Upper lobe of left lung (tissue), 6 donors: ENCODE data around the gene CNOT11. TPM values are rescaled to one million over a fixed set of nuclear protein-coding genes. Genes with fewer than 3 reads are reported as not detected.
"Not testable (repeated sequence)": the region's sequence is repeated elsewhere in the genome, so short reads cannot be mapped to it uniquely, and the experiment has no call there.

Experiments
- ATAC-seq, 2 donors: fragments of 200-7000 bp; cut with Tn5 transposase; one replicate each; pipeline ENCODE4 v1.9.1; 2022; ENCODE audit warnings: mild to moderate bottlenecking in 2 of 2, moderate library complexity in 2 of 2; ENCODE audit not compliant: low FRiP score in 2 of 2
- DNase-seq, 2 donors: peaks; one replicate each; pipeline ENCODE4 v3.0.0-alpha.2; 2019 to 2020
- H3K27ac ChIP-seq, 4 donors: fragments of 200-600 bp; sonication (generic); one replicate each; pipeline ENCODE4 v1.5.1; 2016 to 2019
- H3K27me3 ChIP-seq, 4 donors: fragments of 200-600 bp; sonication (generic); one replicate each; pipeline ENCODE4 v1.5.1; 2017 to 2019
- H3K36me3 ChIP-seq, 4 donors: fragments of 200-600 bp; sonication (generic); one replicate each; pipeline ENCODE4 v1.5.1; 2016 to 2019
- H3K4me1 ChIP-seq, 4 donors: fragments of 200-600 bp; sonication (generic); one replicate each; pipeline ENCODE4 v1.5.1; 2018 to 2019
- H3K4me3 ChIP-seq, 4 donors: fragments of 200-600 bp; sonication (generic); one replicate each; pipeline ENCODE4 v1.5.1; 2017 to 2019; ENCODE audit warnings: mild to moderate bottlenecking in 2 of 4, moderate library complexity in 1 of 4
- H3K9me3 ChIP-seq, 4 donors: fragments of 200-600 bp; sonication (generic); one replicate each; pipeline ENCODE4 v1.5.1; 2018 to 2019
- EP300 ChIP-seq, 4 donors: sonication (generic); formaldehyde crosslinking; IDR thresholded peaks; one replicate each; pipeline ENCODE4 v1.5.1; 2017; ENCODE audit warnings: antibody characterized with exemption in 4 of 4, control low read depth in 2 of 4
- POLR2A ChIP-seq, 4 donors: fragments of 450-650 bp; IDR thresholded peaks; one replicate each; pipeline ENCODE4 v1.5.1; 2016 to 2017; ENCODE audit warnings: antibody characterized with exemption in 4 of 4, mild to moderate bottlenecking in 2 of 4
- POLR2AphosphoS5 ChIP-seq, 2 donors: sonication (generic); formaldehyde crosslinking; IDR thresholded peaks; one replicate each; pipeline ENCODE4 v1.5.1; 2017; ENCODE audit warnings: antibody characterized with exemption in 2 of 2
- WGBS, 2 donors: methylation state at CpG; one replicate each; pipeline ENCODE4 v1.1.5; 2017 to 2018; 5-methylcytosine and 5-hydroxymethylcytosine counted together
- small RNA-seq, 4 donors: library from RNA; depleted of rRNA; stranded (forward); fragments of <200 nt; gene quantifications; one replicate each; pipeline ENCODE3, GENCODE V24; 2016
- total RNA-seq, 6 donors: library from RNA; depleted of rRNA in 4 of 6; stranded (reverse); fragments of >200 nt in 4 of 6; gene quantifications; one replicate each; pipeline versions ENCODE4 v1.1.0 to v1.2.1, GENCODE V29; 2016 to 2021
- TF ChIP-seq, protein P1 (sequence below), 6 experiments: fragments of 450-650 bp in 4 of 6; fragments of 200-600 bp in 2 of 6; sonication (generic) in 2 of 6; IDR thresholded peaks; one replicate each; pipeline ENCODE4 v1.5.1; 2016 to 2019; ENCODE audit warnings: antibody characterized with exemption in 6 of 6
- donor health status: DM: no; HTN: no; CAD: no; lungs with moderate emphysema.
- donor health status: DM: no; HTN: yes; CAD: no; lungs with severe emphysema.

Gene CNOT11
- total RNA-seq, 6 donors from 2014 or later: 15.9 to 49.1 (median 30.4) TPM

DNA sequence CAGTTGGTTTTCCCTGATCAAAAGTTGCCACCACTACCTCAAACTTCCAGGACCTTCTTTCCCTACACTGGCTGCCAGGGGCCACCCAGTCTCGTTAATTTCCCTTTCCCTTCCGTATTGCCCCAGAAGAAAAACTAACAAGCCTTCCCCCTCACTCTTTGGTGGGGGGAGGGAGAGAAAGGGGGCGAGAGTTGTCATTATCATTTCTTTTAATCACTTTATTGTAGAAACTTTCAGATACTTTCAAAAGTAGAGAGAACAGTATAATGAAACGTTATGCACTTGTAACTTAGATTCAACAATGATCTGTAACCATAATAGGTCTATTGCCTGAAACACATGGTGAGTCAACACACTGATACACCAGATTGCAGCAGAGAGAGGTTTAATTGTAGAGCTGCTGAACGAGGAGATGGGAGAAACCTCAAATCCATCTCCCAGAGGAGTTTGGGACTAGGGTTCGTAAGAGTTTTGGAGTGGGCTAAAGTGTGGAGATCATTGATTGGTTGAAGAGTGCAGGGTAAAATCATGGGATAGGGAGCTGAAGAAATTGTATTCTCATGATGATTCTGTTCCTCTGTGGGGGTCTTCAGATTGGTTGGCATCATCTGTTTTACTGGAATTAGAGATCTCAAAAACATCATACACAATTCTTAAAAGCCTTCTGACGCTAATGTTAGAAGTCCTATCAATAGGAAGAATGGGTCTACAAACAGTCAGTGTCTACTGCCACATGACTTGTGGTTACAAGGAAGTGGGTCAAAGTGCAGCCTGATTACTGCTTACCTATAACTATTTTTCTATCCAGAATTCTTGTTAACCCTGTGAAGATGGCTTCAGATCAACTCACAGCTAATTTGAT is 58.4 kb downstream of the CNOT11 start:
- no peak for ATAC-seq
- Histone ChIP-seq H3K4me1 (peaks cover 5 to 20% (median 10%) of the 10 kb centered on the region in 4 donors), H3K27ac (peak overlapping the region; percentile 93 to 96 (median 94)), H3K27me3 (no peaks in the 10 kb centered on the region), H3K36me3 (no peaks in the 10 kb centered on the region), H3K9me3 (no peaks in the 10 kb centered on the region), H3K4me3 (no peak overlapping the region)
- DNase-seq: no peak
- TF ChIP-seq, protein P1, sequence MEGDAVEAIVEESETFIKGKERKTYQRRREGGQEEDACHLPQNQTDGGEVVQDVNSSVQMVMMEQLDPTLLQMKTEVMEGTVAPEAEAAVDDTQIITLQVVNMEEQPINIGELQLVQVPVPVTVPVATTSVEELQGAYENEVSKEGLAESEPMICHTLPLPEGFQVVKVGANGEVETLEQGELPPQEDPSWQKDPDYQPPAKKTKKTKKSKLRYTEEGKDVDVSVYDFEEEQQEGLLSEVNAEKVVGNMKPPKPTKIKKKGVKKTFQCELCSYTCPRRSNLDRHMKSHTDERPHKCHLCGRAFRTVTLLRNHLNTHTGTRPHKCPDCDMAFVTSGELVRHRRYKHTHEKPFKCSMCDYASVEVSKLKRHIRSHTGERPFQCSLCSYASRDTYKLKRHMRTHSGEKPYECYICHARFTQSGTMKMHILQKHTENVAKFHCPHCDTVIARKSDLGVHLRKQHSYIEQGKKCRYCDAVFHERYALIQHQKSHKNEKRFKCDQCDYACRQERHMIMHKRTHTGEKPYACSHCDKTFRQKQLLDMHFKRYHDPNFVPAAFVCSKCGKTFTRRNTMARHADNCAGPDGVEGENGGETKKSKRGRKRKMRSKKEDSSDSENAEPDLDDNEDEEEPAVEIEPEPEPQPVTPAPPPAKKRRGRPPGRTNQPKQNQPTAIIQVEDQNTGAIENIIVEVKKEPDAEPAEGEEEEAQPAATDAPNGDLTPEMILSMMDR (IDR thresholded peaks at IDR 0.05): no peak
- TF ChIP-seq POLR2A (IDR thresholded peaks at IDR 0.05) (no peak), POLR2AphosphoS5 (IDR thresholded peaks at IDR 0.05) (no peak), EP300 (IDR thresholded peaks at IDR 0.05) (no peak)
- WGBS, 2 donors: 70 to 78% methylated on average over 7 of the region's 7 CpGs

DNA sequence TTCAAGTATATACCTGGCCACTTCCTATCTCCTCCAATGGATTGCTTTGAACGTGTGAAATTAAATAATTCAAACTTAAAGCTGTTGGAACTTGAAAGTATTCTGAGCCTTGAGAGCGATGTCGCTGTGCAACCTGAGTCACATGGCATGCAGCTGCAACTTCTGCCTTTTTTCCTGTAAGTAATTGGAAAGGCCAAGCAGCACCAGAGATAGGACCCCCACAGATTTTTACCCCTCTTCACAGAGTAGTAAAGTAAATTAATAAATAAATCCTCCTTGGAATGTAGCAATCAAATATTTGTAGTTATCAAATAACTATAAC is 59.0 kb downstream of the CNOT11 start:
- Histone ChIP-seq H3K9me3 (no peaks in the 10 kb centered on the region), H3K27me3 (no peaks in the 10 kb centered on the region), H3K36me3 (no peaks in the 10 kb centered on the region), H3K4me1 (peaks cover 0 to 14% (median 7%) of the 10 kb centered on the region in 4 donors), H3K4me3 (no peak overlapping the region), H3K27ac (peak overlapping the region in 2 of 4 donors; percentile 94 to 95)
- WGBS, 2 donors: 42 to 60% methylated on average over 3 of the region's 3 CpGs
- DNase-seq (peak in 1 of 2 donors; percentile 63), ATAC-seq (no peak)
- TF ChIP-seq POLR2AphosphoS5 (IDR thresholded peaks at IDR 0.05) (no peak), EP300 (IDR thresholded peaks at IDR 0.05) (no peak), POLR2A (IDR thresholded peaks at IDR 0.05) (no peak)
- TF ChIP-seq, protein P1 (IDR thresholded peaks at IDR 0.05): no peak

DNA sequence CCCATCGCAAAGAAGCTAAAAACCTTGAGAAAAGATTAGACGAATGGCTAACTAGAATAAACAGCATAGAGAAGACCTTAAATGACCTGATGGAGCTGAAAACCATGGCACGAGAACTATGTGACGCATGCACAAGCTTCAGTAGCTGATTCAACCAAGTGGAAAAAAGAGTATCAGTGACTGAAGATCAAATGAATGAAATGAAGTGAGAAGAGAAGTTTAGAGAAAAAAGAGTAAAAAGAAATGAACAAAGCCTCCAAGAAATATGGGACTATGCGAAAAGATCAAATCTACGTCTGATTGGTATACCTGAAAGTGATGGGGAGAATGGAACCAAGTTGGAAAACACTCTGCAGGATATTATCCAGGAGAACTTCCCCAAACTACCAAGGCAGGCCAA is 63.9 kb downstream of the CNOT11 start:
- H3K9me3 ChIP-seq, H3K36me3 ChIP-seq, H3K27me3 ChIP-seq, DNase-seq, ATAC-seq, H3K4me1 ChIP-seq, H3K27ac ChIP-seq, H3K4me3 ChIP-seq: not testable (repeated sequence)
- WGBS, 2 donors: 88 to 95% methylated on average over 6 of the region's 6 CpGs

Small RNAs within 50 kb of the gene (small RNA-seq; reads per million reads assigned to genes)
- gene MIR5696: 0 to 0.39 (median 0.35) reads per million in 4 donors
- gene SNORD89: 248 to 413 (median 311) reads per million in 4 donors

Other genes with a start within 250 kb of the CNOT11 start
- 100 to 1,000 TPM in 1 of 6 donors, 10 to 100 TPM in 5; 21.0 to 133 (median 56.8) TPM for gene TBC1D8, start 101.5 kb upstream of the CNOT11 start, total RNA-seq
- gene RNF149, start 55.8 kb downstream of the CNOT11 start, total RNA-seq: 100 to 1,000 TPM; 104 to 202 (median 158) TPM
- gene CREG2, start 134.6 kb downstream of the CNOT11 start, total RNA-seq: 1 to 10 TPM in 3 of 6 donors, not detected in 3; 1.1 to 8.4 (median 1.6) TPM
- 10 to 100 TPM in 1 of 6 donors, 1 to 10 TPM in 1, under 1 TPM in 2, not detected in 2; 0.24 to 21.0 (median 0.80) TPM for gene RFX8, start 222.2 kb downstream of the CNOT11 start, total RNA-seq